Liver (tissue), 9 donors: ENCODE data around the gene VWA3B. TPM values are rescaled to one million over a fixed set of nuclear protein-coding genes. Genes with fewer than 3 reads are reported as not detected.

Source experiments
- DNase-seq: peaks from one replicate; pipeline ENCODE4 v3.0.0-alpha.2; 2017; ENCODE audit warnings: low spot score
- H3K27ac ChIP-seq, 2 donors: one replicate each; pipeline ENCODE4 v1.7.0; 2013; ENCODE audit warnings: inconsistent platforms in 2 of 2, low read length in 2 of 2, control low read depth in 1 of 2, low read depth in 1 of 2, mild to moderate bottlenecking in 1 of 2
- H3K27me3 ChIP-seq, 4 donors: one replicate each; pipeline versions ENCODE4 v1.6.1 to v1.7.0; 2013; ENCODE audit warnings: low read length in 3 of 4, inconsistent platforms in 1 of 4, mild to moderate bottlenecking in 1 of 4, moderate library complexity in 1 of 4; ENCODE audit not compliant: control insufficient read depth in 4 of 4, insufficient read depth in 4 of 4
- H3K36me3 ChIP-seq, 4 donors: one replicate each; pipeline versions ENCODE4 v1.6.1 to v1.7.0; 2013; ENCODE audit warnings: low read length in 3 of 4, mild to moderate bottlenecking in 3 of 4, low read depth in 1 of 4, moderate library complexity in 1 of 4; ENCODE audit not compliant: control insufficient read depth in 4 of 4, insufficient read depth in 3 of 4
- H3K4me1 ChIP-seq, 4 donors: one replicate each; pipeline versions ENCODE4 v1.6.1 to v1.7.0; 2013; ENCODE audit warnings: low read length in 3 of 4, mild to moderate bottlenecking in 3 of 4, moderate library complexity in 1 of 4; ENCODE audit not compliant: control insufficient read depth in 4 of 4, insufficient read depth in 4 of 4
- H3K4me3 ChIP-seq, 3 donors: one replicate each; pipeline versions ENCODE4 v1.6.1 to v1.7.0; 2013; ENCODE audit warnings: low read length in 3 of 3, control low read depth in 1 of 3, low read depth in 1 of 3, mild to moderate bottlenecking in 1 of 3
- H3K9ac ChIP-seq, 2 donors: one replicate each; pipeline ENCODE4 v1.7.0; 2013; ENCODE audit warnings: low read length in 2 of 2, mild to moderate bottlenecking in 2 of 2, moderate library complexity in 2 of 2, control low read depth in 1 of 2, low read depth in 1 of 2
- H3K9me3 ChIP-seq, 4 donors: one replicate each; pipeline versions ENCODE4 v1.6.1 to v1.7.0; 2013; ENCODE audit warnings: low read length in 3 of 4; ENCODE audit not compliant: control insufficient read depth in 4 of 4
- CTCF ChIP-seq: fragments of 150-350 bp; IDR thresholded peaks from 2 replicates; pipeline ENCODE4 v1.5.1; 2017; ENCODE audit warnings: improper control_type of control experiment, low read depth, low read length; ENCODE audit not compliant: missing input control
- EGR1 ChIP-seq, 2 donors: IDR thresholded peaks; 2 replicates each; pipeline ENCODE4 v1.6.1; 2016 to 2018; ENCODE audit warnings: antibody characterized with exemption in 2 of 2, low read depth in 2 of 2
- FOXA1 ChIP-seq: IDR thresholded peaks from 2 replicates; pipeline ENCODE4 v1.6.1; 2016; ENCODE audit warnings: antibody characterized with exemption
- HNF4A ChIP-seq, 2 donors: conservative IDR thresholded peaks; 2 replicates each; pipeline ENCODE4 v1.6.1; 2016; ENCODE audit warnings: antibody characterized with exemption in 2 of 2, mild to moderate bottlenecking in 2 of 2
- MAX ChIP-seq: IDR thresholded peaks from 2 replicates; pipeline ENCODE4 v1.6.1; 2016; ENCODE audit warnings: antibody characterized with exemption
- NR2F2 ChIP-seq: IDR thresholded peaks from 2 replicates; pipeline ENCODE4 v1.6.1; 2016; ENCODE audit warnings: antibody characterized with exemption
- REST ChIP-seq: IDR thresholded peaks from 2 replicates; pipeline ENCODE4 v1.6.1; 2016; ENCODE audit warnings: antibody characterized with exemption, mild to moderate bottlenecking
- WGBS: extraction: QIAGEN DNeasy Blood & Tissue Kit; methylation state at CpG from one replicate; pipeline ENCODE4 v1.1.7; 2013; 5-methylcytosine and 5-hydroxymethylcytosine counted together
- polyA plus RNA-seq, 2 donors: library from polyadenylated mRNA; stranded (reverse) in 1 of 2; unstranded in 1 of 2; fragments of 200-250 nt in 1 of 2; fragments of >200 nt in 1 of 2; fragmentation: Nextera tagmentation in 1 of 2; extraction: Ambion mirVana in 1 of 2; gene quantifications; one replicate each; pipeline versions ENCODE4 v1.2.1 to v1.2.3, GENCODE V29; 2013 to 2015
- total RNA-seq, 2 donors: library from RNA; depleted of rRNA; stranded (reverse); fragments of >200 nt; gene quantifications; one replicate each; pipeline ENCODE4 v1.2.3, GENCODE V29; 2014
- donor health status: healthy.
- donor health status: healthy.
- donor health status: healthy.
- donor health status: healthy.
- donor health status: healthy.

Gene VWA3B
- total and polyA plus RNA-seq, 4 donors, result 0.08 TPM; not detected in 3

- WGBS, result 62% methylated on average over 2 of the region's 2 CpGs
Measured at GRCh38 chr2:98110741-98111140, 23.8 kb downstream of the VWA3B start.

GRCh38 chr2:98114643-98115330 lies 27.8 kb downstream of the VWA3B start:
- WGBS, result 60% methylated on average over 6 of the region's 6 CpGs
- DNase-seq, result no peak
- H3K27ac ChIP-seq, result no peak overlapping the region

More at GRCh38 chr2:98110741-98111140, 23.8 kb downstream of the VWA3B start:
- Histone ChIP-seq H3K9me3 (peaks cover 0 to 1% (median 0%) of the 10 kb centered on the region in 4 donors), H3K27ac (no peak overlapping the region), H3K4me1 (peaks cover 0 to 4% (median 0%) of the 10 kb centered on the region in 4 donors), H3K36me3 (no peaks in the 10 kb centered on the region), H3K27me3 (no peaks in the 10 kb centered on the region), H3K4me3 (no peak overlapping the region), H3K9ac (no peak overlapping the region)
- DNase-seq, result no peak
- no peak for TF ChIP-seq FOXA1
- no peak for TF ChIP-seq REST
- TF ChIP-seq NR2F2, result no peak
- no peak for TF ChIP-seq MAX
- TF ChIP-seq EGR1 (IDR thresholded peaks at IDR 0.05; ENCODE audit: low read depth in 2 of 2), result no peak

More at GRCh38 chr2:98114643-98115330, 27.8 kb downstream of the VWA3B start:
- Histone ChIP-seq H3K4me1 (peaks cover 0 to 4% (median 0%) of the 10 kb centered on the region in 4 donors), H3K9me3 (peaks cover 0 to 1% (median 0%) of the 10 kb centered on the region in 4 donors), H3K27me3 (no peaks in the 10 kb centered on the region), H3K9ac (no peak overlapping the region), H3K36me3 (no peaks in the 10 kb centered on the region), H3K4me3 (no peak overlapping the region)
- no peak for TF ChIP-seq CTCF
- TF ChIP-seq REST, result no peak
- peak in 1 of 2 donors; percentile 11 for TF ChIP-seq HNF4A (conservative IDR thresholded peaks at IDR 0.05)
